ENCODE measurements around the gene ST6GAL1.

DNA sequence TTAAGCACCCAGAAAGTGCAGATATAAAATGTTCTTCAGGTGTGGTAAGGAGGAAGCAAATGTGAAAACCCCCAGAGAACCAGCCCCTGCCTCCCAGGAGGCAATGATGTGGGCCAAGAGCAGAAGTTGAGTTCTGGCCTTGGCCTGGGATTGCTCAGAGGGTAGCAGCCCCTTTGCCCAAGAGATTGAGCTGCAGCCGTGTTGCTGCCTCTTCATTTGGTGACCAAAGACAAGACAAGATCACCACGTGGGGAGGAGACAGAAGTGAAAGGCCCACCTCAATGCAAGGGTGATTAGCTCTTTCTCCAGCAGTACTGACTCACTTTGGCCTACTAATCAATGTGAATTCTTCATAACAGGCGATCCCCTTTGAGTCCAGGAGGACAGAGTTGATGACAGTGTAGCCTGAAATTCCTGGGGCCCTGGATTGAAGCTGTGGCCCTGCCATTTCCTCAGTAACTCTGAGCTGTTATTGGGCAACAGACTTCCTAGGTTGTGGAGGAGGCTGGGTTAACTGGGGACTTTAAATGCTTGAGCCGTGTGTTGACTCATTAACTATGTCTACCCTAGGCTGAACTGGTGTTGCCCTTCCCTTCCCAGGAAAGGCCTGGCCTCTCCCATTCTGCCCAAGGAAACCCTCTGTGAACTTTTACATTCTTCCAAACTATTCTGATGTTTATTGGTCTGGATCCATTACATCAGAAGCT is 86.5 kb downstream of the ST6GAL1 start:
- no peak for TF ChIP-seq TARDBP (CRISPR knock-in tag; IDR thresholded peaks at IDR 0.05)
- TF ChIP-seq TOE1 (CRISPR knock-in tag; IDR thresholded peaks at IDR 0.05): no peak
- TF ChIP-seq KAT8 (CRISPR knock-in tag; IDR thresholded peaks at IDR 0.05): no peak
- TF ChIP-seq, protein P1, sequence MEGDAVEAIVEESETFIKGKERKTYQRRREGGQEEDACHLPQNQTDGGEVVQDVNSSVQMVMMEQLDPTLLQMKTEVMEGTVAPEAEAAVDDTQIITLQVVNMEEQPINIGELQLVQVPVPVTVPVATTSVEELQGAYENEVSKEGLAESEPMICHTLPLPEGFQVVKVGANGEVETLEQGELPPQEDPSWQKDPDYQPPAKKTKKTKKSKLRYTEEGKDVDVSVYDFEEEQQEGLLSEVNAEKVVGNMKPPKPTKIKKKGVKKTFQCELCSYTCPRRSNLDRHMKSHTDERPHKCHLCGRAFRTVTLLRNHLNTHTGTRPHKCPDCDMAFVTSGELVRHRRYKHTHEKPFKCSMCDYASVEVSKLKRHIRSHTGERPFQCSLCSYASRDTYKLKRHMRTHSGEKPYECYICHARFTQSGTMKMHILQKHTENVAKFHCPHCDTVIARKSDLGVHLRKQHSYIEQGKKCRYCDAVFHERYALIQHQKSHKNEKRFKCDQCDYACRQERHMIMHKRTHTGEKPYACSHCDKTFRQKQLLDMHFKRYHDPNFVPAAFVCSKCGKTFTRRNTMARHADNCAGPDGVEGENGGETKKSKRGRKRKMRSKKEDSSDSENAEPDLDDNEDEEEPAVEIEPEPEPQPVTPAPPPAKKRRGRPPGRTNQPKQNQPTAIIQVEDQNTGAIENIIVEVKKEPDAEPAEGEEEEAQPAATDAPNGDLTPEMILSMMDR (CRISPR knock-in tag; IDR thresholded peaks at IDR 0.05): no peak
- TF ChIP-seq, protein P2, sequence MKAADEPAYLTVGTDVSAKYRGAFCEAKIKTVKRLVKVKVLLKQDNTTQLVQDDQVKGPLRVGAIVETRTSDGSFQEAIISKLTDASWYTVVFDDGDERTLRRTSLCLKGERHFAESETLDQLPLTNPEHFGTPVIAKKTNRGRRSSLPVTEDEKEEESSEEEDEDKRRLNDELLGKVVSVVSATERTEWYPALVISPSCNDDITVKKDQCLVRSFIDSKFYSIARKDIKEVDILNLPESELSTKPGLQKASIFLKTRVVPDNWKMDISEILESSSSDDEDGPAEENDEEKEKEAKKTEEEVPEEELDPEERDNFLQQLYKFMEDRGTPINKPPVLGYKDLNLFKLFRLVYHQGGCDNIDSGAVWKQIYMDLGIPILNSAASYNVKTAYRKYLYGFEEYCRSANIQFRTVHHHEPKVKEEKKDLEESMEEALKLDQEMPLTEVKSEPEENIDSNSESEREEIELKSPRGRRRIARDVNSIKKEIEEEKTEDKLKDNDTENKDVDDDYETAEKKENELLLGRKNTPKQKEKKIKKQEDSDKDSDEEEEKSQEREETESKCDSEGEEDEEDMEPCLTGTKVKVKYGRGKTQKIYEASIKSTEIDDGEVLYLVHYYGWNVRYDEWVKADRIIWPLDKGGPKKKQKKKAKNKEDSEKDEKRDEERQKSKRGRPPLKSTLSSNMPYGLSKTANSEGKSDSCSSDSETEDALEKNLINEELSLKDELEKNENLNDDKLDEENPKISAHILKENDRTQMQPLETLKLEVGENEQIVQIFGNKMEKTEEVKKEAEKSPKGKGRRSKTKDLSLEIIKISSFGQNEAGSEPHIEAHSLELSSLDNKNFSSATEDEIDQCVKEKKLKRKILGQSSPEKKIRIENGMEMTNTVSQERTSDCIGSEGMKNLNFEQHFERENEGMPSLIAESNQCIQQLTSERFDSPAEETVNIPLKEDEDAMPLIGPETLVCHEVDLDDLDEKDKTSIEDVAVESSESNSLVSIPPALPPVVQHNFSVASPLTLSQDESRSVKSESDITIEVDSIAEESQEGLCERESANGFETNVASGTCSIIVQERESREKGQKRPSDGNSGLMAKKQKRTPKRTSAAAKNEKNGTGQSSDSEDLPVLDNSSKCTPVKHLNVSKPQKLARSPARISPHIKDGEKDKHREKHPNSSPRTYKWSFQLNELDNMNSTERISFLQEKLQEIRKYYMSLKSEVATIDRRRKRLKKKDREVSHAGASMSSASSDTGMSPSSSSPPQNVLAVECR (CRISPR knock-in tag; IDR thresholded peaks at IDR 0.05; ENCODE audit: borderline replicate concordance): no peak
- TF ChIP-seq ONECUT2 (CRISPR knock-in tag; IDR thresholded peaks at IDR 0.05): no peak

Data from HepG2 (cell line).